Osteoblast (primary cell): Measurements from ENCODE around the gene PLA2G2E. TPM values are rescaled to one million over a fixed set of nuclear protein-coding genes. Genes with fewer than 3 reads are reported as not detected.

Source experiments
- DNase-seq: peaks from one replicate; pipeline ENCODE4 v3.0.0; 2011; ENCODE audit warnings: low spot score, mixed read lengths; ENCODE audit not compliant: insufficient read length; ENCODE audit errors: missing footprints
- H2AFZ ChIP-seq: 2 replicates; pipeline ENCODE4 v1.6.0; 2011; ENCODE audit warnings: mild to moderate bottlenecking, low read length
- H3K27ac ChIP-seq: 2 replicates; pipeline ENCODE4 v1.5.1; 2011; ENCODE audit warnings: mild to moderate bottlenecking, low read depth, low read length, moderate library complexity
- H3K27me3 ChIP-seq: 2 replicates; pipeline ENCODE4 v1.6.0; 2012; ENCODE audit warnings: mild to moderate bottlenecking, control low read depth, inconsistent platforms, low read length, moderate library complexity; ENCODE audit not compliant: insufficient read depth
- H3K36me3 ChIP-seq: 2 replicates; pipeline ENCODE4 v1.5.1; 2011; ENCODE audit warnings: mild to moderate bottlenecking, low read length, control low read depth, moderate library complexity; ENCODE audit not compliant: insufficient read depth
- H3K4me1 ChIP-seq: 2 replicates; pipeline ENCODE4 v1.5.1; 2011; ENCODE audit warnings: mild to moderate bottlenecking, low read length, control low read depth, moderate library complexity; ENCODE audit not compliant: insufficient read depth
- H3K4me2 ChIP-seq: 2 replicates; pipeline ENCODE4 v1.6.0; 2011; ENCODE audit warnings: mild to moderate bottlenecking, low read length; ENCODE audit not compliant: insufficient read depth
- H3K4me3 ChIP-seq: fragments of 200-600 bp; sonication (generic); 3 replicates; pipeline ENCODE4 v1.5.1; 2012; ENCODE audit warnings: mild to moderate bottlenecking, low read length, inconsistent platforms; ENCODE audit not compliant: insufficient read depth
- H3K79me2 ChIP-seq: 2 replicates; pipeline ENCODE4 v1.6.0; 2012; ENCODE audit warnings: mild to moderate bottlenecking, low read length, control low read depth, inconsistent platforms; ENCODE audit not compliant: insufficient read depth
- H3K9me3 ChIP-seq: 2 replicates; pipeline ENCODE4 v1.5.1; 2011; ENCODE audit warnings: low read depth, low read length, control low read depth
- H4K20me1 ChIP-seq: 2 replicates; pipeline ENCODE4 v1.6.0; 2012; ENCODE audit warnings: mild to moderate bottlenecking, low read length, control low read depth; ENCODE audit not compliant: insufficient read depth
- total RNA-seq: library from RNA; depleted of rRNA; stranded (reverse); fragments of >200 nt; gene quantifications from 2 replicates; pipeline ENCODE4 v1.2.3, GENCODE V29; 2012
- TF ChIP-seq, protein P1 (sequence below): IDR thresholded peaks from 2 replicates; pipeline ENCODE4 v1.5.1; 2011; ENCODE audit warnings: mild to moderate bottlenecking, low read depth, low read length, moderate library complexity; ENCODE audit errors: extremely low read depth

PLA2G2E gene
- total RNA-seq, 1 donor, result not detected

DNA sequence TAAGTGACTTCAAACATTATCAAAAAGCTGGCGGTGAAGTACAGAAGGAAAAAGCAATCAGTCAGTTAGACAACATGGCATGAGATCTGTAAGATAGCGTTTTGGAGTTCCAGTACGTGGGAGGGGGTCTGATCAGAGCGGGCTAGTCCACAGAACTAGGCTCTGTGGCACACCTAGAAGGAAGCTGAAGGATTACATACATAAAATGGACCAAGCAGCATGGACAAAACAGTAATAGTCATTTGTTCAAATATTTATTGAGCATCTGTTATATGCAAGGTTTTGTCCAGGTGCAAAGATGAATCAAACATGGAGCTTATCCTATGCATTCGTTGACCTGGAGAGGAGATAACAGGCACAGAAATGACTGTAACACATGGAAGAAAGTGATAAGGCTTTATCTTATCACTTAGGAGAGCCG is 22.9 kb upstream of the PLA2G2E start:
- H3K27me3 ChIP-seq, result peaks cover 8% of the 10 kb centered on the region
- H3K9me3 ChIP-seq, result no peaks in the 10 kb centered on the region
- peaks cover 2% of the 10 kb centered on the region for H3K4me1 ChIP-seq
- TF ChIP-seq, protein P1, sequence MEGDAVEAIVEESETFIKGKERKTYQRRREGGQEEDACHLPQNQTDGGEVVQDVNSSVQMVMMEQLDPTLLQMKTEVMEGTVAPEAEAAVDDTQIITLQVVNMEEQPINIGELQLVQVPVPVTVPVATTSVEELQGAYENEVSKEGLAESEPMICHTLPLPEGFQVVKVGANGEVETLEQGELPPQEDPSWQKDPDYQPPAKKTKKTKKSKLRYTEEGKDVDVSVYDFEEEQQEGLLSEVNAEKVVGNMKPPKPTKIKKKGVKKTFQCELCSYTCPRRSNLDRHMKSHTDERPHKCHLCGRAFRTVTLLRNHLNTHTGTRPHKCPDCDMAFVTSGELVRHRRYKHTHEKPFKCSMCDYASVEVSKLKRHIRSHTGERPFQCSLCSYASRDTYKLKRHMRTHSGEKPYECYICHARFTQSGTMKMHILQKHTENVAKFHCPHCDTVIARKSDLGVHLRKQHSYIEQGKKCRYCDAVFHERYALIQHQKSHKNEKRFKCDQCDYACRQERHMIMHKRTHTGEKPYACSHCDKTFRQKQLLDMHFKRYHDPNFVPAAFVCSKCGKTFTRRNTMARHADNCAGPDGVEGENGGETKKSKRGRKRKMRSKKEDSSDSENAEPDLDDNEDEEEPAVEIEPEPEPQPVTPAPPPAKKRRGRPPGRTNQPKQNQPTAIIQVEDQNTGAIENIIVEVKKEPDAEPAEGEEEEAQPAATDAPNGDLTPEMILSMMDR, result no peak
- no peaks in the 10 kb centered on the region for H4K20me1 ChIP-seq
- H3K79me2 ChIP-seq, result no peaks in the 10 kb centered on the region
- no peaks in the 10 kb centered on the region for H3K36me3 ChIP-seq
- no peak overlapping the region for H3K4me3 ChIP-seq
- H2AFZ ChIP-seq, result no peak overlapping the region
- no peak overlapping the region for H3K27ac ChIP-seq
- DNase-seq, result no peak
- no peak overlapping the region for H3K4me2 ChIP-seq

DNA sequence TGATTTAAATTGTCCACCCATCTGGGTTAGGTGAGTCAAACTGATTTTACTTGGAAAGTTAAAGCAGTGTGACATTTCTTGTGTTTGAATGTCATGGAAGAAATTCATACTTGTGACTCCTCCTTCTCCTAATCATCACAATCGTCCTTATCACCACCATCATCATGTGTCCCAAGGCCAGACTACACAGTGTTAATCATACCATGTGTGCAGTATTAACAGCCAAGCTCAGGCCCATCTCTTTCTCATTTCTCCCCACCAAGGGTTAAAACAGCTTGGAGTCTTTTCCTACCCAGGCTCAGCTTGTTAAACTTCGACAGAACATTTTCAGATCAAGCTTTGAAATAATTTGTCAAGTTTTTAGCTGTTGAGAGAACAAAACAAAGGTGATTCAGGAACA is 22.5 kb upstream of the PLA2G2E start:
- peaks cover 8% of the 10 kb centered on the region for H3K27me3 ChIP-seq

DNA sequence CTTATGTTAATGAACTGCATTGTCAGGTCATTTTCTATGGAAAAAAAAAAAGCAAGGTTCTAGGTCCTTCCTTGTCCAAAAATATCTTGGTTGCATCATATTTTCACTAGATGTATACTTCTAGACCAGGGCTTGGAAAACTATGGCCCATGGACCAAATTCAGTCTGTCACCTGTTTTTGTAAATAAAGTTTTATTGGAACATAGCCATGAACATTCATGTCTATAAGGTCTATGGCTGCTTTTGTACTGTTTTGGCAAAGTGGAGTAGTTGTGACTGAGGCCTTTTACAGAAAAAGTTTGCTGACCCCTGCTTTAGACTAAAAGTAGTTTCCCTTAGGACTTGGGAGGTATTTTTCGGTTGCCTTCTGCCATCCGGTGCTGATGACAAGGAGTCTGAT is 19.2 kb upstream of the PLA2G2E start:
- H3K27me3 ChIP-seq, result peaks cover 8% of the 10 kb centered on the region
- H3K9me3 ChIP-seq, result no peaks in the 10 kb centered on the region
- H3K4me2 ChIP-seq, result no peak overlapping the region
- H3K4me3 ChIP-seq, result no peak overlapping the region
- no peak overlapping the region for H3K27ac ChIP-seq
- TF ChIP-seq, protein P1, result no peak
- DNase-seq, result no peak
- H2AFZ ChIP-seq, result no peak overlapping the region
- H3K36me3 ChIP-seq, result no peaks in the 10 kb centered on the region
- H4K20me1 ChIP-seq, result no peaks in the 10 kb centered on the region
- no peaks in the 10 kb centered on the region for H3K79me2 ChIP-seq
- H3K4me1 ChIP-seq, result no peaks in the 10 kb centered on the region

More for the DNA sequence above, 22.5 kb upstream of the PLA2G2E start:
- TF ChIP-seq, protein P1, result no peak
- no peak for DNase-seq
- H3K27ac ChIP-seq, result no peak overlapping the region
- no peaks in the 10 kb centered on the region for H3K36me3 ChIP-seq
- no peaks in the 10 kb centered on the region for H4K20me1 ChIP-seq
- no peaks in the 10 kb centered on the region for H3K79me2 ChIP-seq
- H3K4me3 ChIP-seq, result no peak overlapping the region
- peaks cover 2% of the 10 kb centered on the region for H3K4me1 ChIP-seq
- no peak overlapping the region for H3K4me2 ChIP-seq
- H2AFZ ChIP-seq, result no peak overlapping the region
- H3K9me3 ChIP-seq, result no peaks in the 10 kb centered on the region

DNA sequence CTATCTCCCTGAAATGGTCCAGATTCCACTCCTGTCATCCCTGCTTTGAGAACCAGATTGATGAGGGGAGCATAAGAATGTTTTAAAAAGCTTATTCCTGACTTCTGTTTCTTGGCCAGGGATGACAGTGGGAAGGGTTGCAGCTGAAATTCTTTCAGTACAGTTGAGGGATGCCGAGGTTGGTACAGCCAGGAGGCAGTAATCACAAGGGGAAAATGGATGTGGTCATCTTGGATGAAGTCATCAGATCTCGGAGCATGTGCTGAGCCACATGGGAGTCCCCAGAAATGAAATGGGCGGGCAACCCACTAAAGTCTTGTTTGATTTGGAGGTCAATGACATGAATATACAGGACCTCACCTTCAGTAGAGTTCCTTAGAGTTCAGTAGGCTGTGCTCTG is 18.7 kb upstream of the PLA2G2E start:
- Histone ChIP-seq H3K27ac (no peak overlapping the region), H2AFZ (no peak overlapping the region), H3K4me1 (no peaks in the 10 kb centered on the region), H3K9me3 (no peaks in the 10 kb centered on the region), H3K27me3 (peaks cover 8% of the 10 kb centered on the region), H3K4me3 (no peak overlapping the region), H4K20me1 (no peaks in the 10 kb centered on the region), H3K79me2 (no peaks in the 10 kb centered on the region), H3K4me2 (no peak overlapping the region), H3K36me3 (no peaks in the 10 kb centered on the region)
- TF ChIP-seq, protein P1, result no peak
- DNase-seq, result no peak
